OCI-LY7 (cell line): ENCODE measurements around the gene ABCG4. TPM values are rescaled to one million over a fixed set of nuclear protein-coding genes. Genes with fewer than 3 reads are reported as not detected.

Source experiments
- BruUV-seq: library from RNA; stranded (reverse); fragments of 400-500 nt; replicated peaks from 2 replicates; lab custom pipeline; 2021; lab: Mats Ljungman, UMichigan
- CTCF ChIA-PET: fragments of 300-600 bp; sonication (Branson Sonifier 250); formaldehyde crosslinking; loops from one replicate; lab custom pipeline; 2022; ENCODE audit warnings: antibody characterized with exemption; ENCODE audit not compliant: unreplicated experiment; lab: Charles Lee
- POLR2A ChIA-PET: fragments of 300-600 bp; sonication (Branson Sonifier 250); formaldehyde crosslinking; loops from one replicate; lab custom pipeline; 2022; ENCODE audit warnings: antibody characterized with exemption; lab: Charles Lee
- DNase-seq: peaks from one replicate; pipeline ENCODE4 v3.0.0-alpha.2; 2015; ENCODE audit warnings: low spot score
- H2AFZ ChIP-seq: fragments of 200-600 bp; sonication (generic), shearing (Covaris generic); 2 replicates; pipeline ENCODE4 v1.6.1; 2014; ENCODE audit warnings: mild to moderate bottlenecking, antibody characterized with exemption, low read length, moderate library complexity
- H3K27ac ChIP-seq: fragments of 200-600 bp; sonication (generic); 2 replicates; pipeline ENCODE4 v1.5.1; 2014; ENCODE audit warnings: mixed run types, low read depth, mild to moderate bottlenecking, moderate library complexity, low read length, inconsistent platforms; ENCODE audit not compliant: poor library complexity, severe bottlenecking
- H3K36me3 ChIP-seq: fragments of 200-600 bp; sonication (generic); 2 replicates; pipeline ENCODE4 v1.6.1; 2014; ENCODE audit warnings: mild to moderate bottlenecking, antibody characterized with exemption, low read length, moderate library complexity, mixed read lengths; ENCODE audit not compliant: insufficient read depth
- H3K4me1 ChIP-seq: fragments of 200-600 bp; sonication (generic); 2 replicates; pipeline ENCODE4 v1.5.1; 2014; ENCODE audit warnings: mild to moderate bottlenecking, low read length; ENCODE audit not compliant: insufficient read depth, poor library complexity, severe bottlenecking
- H3K4me2 ChIP-seq: fragments of 200-600 bp; sonication (generic); 2 replicates; pipeline ENCODE4 v1.6.1; 2014; ENCODE audit warnings: mild to moderate bottlenecking, low read length
- H3K4me3 ChIP-seq: fragments of 200-600 bp; sonication (generic); 2 replicates; pipeline ENCODE4 v1.5.1; 2014; ENCODE audit warnings: mild to moderate bottlenecking, low read depth, low read length; ENCODE audit not compliant: poor library complexity, severe bottlenecking
- H3K79me2 ChIP-seq: fragments of 200-600 bp; sonication (generic); 2 replicates; pipeline ENCODE4 v1.6.1; 2016; ENCODE audit warnings: low read depth, mild to moderate bottlenecking, low read length, moderate library complexity, mixed read lengths; ENCODE audit not compliant: insufficient read depth
- H3K9me2 ChIP-seq: fragments of 200-600 bp; sonication (generic); 2 replicates; pipeline ENCODE4 v1.6.1; 2016; ENCODE audit warnings: mild to moderate bottlenecking, low read length, mixed read lengths; ENCODE audit not compliant: insufficient read depth
- H3K9me3 ChIP-seq: fragments of 200-600 bp; sonication (generic); 2 replicates; pipeline ENCODE4 v1.6.1; 2014; ENCODE audit warnings: mild to moderate bottlenecking, mixed run types, low read length, mixed read lengths
- H4K20me1 ChIP-seq: fragments of 200-600 bp; sonication (generic); 2 replicates; pipeline ENCODE4 v1.6.1; 2014; ENCODE audit warnings: mild to moderate bottlenecking, antibody characterized with exemption, low read length, moderate library complexity, mixed read lengths; ENCODE audit not compliant: insufficient read depth
- EZH2phosphoT487 ChIP-seq: fragments of 200-600 bp; sonication (generic); IDR thresholded peaks from 2 replicates; pipeline ENCODE4 v1.6.1; 2018; ENCODE audit warnings: low read depth, borderline replicate concordance, mild to moderate bottlenecking, mixed run types, antibody characterized with exemption, low read length, moderate library complexity, mixed read lengths
- intact Hi-C: fragments of 100-400 bp; cut with micrococcal nuclease; formaldehyde crosslinking; loops from one replicate; pipeline ENCODE4 v1.10.0; 2022; ENCODE audit not compliant: unreplicated experiment
- total RNA-seq, 2 experiments: library from RNA; depleted of rRNA in 1 of 2; stranded (reverse); fragments of >200 nt in 1 of 2; shearing (Covaris generic) in 1 of 2; gene quantifications; 2 replicates each; pipeline ENCODE4 v1.2.3, GENCODE V29; 2014 to 2022
- TF ChIP-seq, protein P1 (sequence below): fragments of 200-600 bp; sonication (generic); conservative IDR thresholded peaks from 2 replicates; pipeline ENCODE4 v1.5.1; 2014; ENCODE audit warnings: mild to moderate bottlenecking, antibody characterized with exemption, low read length, moderate library complexity, mixed read lengths

ABCG4 gene
- total RNA-seq, 2 experiments from 2014 or later: not detected

DNA sequence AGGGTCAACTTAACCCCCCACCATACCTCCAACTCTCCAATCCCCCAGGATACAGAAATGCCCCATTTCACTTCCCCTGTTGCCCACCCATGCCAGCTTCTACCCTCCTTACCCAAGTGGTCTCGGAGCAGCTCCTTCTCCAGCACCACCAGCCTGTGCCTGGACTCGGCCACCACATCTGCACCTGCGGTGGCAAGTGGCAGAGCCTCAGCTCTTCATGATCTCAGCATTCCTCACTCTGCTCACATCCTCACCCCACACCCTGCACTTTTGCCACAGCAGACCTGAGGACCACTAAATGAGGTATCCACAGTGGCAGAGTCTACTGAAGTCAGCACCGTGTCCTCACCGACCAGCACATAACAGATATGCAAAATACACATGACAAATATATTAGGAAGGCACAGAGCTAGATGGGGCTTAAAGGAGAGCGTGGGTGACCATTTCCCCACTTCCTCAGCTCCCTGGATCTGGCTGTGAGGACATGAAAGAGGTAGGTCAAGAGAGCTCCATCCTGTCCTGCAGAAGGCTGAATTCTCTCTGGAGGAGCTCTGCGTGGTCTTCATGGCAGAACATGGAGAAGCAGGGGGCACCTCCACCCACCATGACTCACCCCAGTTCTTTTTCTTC, 46.1 kb downstream of the ABCG4 start:
- BruUV-seq: no TSS peak
- TF ChIP-seq EZH2phosphoT487: no peak
- TF ChIP-seq, protein P1, sequence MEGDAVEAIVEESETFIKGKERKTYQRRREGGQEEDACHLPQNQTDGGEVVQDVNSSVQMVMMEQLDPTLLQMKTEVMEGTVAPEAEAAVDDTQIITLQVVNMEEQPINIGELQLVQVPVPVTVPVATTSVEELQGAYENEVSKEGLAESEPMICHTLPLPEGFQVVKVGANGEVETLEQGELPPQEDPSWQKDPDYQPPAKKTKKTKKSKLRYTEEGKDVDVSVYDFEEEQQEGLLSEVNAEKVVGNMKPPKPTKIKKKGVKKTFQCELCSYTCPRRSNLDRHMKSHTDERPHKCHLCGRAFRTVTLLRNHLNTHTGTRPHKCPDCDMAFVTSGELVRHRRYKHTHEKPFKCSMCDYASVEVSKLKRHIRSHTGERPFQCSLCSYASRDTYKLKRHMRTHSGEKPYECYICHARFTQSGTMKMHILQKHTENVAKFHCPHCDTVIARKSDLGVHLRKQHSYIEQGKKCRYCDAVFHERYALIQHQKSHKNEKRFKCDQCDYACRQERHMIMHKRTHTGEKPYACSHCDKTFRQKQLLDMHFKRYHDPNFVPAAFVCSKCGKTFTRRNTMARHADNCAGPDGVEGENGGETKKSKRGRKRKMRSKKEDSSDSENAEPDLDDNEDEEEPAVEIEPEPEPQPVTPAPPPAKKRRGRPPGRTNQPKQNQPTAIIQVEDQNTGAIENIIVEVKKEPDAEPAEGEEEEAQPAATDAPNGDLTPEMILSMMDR: no peak

DNA sequence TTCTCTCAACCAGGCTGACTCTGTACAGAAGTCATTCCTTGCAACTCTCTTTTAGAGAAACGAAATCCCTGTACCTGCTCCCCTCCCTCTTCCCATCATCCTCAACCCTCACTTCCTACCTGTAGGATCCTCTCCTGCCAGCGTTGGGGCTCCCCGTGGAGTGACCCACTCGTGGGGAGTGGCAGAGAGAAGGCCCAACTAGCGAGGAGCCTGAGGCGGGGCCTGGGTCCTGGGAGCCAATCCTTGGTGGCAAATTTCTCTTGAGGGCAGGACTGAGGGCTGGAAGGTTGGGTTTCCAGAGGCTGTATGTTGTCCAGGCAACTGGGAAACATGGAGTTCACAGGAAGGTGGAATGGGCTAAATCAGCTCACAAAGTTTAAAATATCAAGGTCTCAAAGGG, 46.8 kb downstream of the ABCG4 start:
- POLR2A ChIA-PET: no interaction called here
- Histone ChIP-seq H2AFZ (no peak overlapping the region), H3K9me2 (no peaks in the 10 kb centered on the region), H3K4me2 (no peak overlapping the region), H3K27ac (no peak overlapping the region), H3K4me3 (no peak overlapping the region), H3K9me3 (no peaks in the 10 kb centered on the region), H3K79me2 (no peaks in the 10 kb centered on the region), H3K4me1 (peaks cover 3% of the 10 kb centered on the region), H4K20me1 (no peaks in the 10 kb centered on the region), H3K36me3 (no peaks in the 10 kb centered on the region)
- TF ChIP-seq, protein P1: no peak
- TF ChIP-seq EZH2phosphoT487: no peak
- BruUV-seq: no TSS peak
- CTCF ChIA-PET: no interaction called here
- DNase-seq: no peak
- intact Hi-C loops: loop anchor here (2.0 kb wide), 3 partner anchors 101 to 139 kb away; partner anchors contain the start of gene HYOU1

More for the DNA sequence above, 46.1 kb downstream of the ABCG4 start:
- no peaks in the 10 kb centered on the region for H3K9me2 ChIP-seq
- H3K4me1 ChIP-seq: peaks cover 3% of the 10 kb centered on the region
- DNase-seq: no peak
- CTCF ChIA-PET: no interaction called here
- intact Hi-C loops: no loop called here
- H4K20me1 ChIP-seq: no peaks in the 10 kb centered on the region
- no peak overlapping the region for H3K27ac ChIP-seq
- no peak overlapping the region for H3K4me3 ChIP-seq
- H3K9me3 ChIP-seq: no peaks in the 10 kb centered on the region
- POLR2A ChIA-PET: interaction anchor here (0.7 to 1.0 kb wide), 2 partner anchors 51 to 54 kb away, joined by 3 to 5 read pairs; no protein-coding TSS in a partner anchor
- no peaks in the 10 kb centered on the region for H3K79me2 ChIP-seq
- H2AFZ ChIP-seq: no peak overlapping the region
- H3K4me2 ChIP-seq: no peak overlapping the region
- no peaks in the 10 kb centered on the region for H3K36me3 ChIP-seq
